HG02852 (cell line): Measurements from ENCODE around the gene ATXN10.
"Not testable (repeated sequence)": the region's sequence is repeated elsewhere in the genome, so short reads cannot be mapped to it uniquely, and the experiment has no call there.

ENCODE experiments used
- ATAC-seq: cut with Tn5 transposase; IDR thresholded peaks from one replicate; pipeline ENCODE4 v1.9.1; 2021; ENCODE audit warnings: mild to moderate bottlenecking, moderate library complexity; ENCODE audit not compliant: unreplicated experiment

Gene ATXN10

DNA sequence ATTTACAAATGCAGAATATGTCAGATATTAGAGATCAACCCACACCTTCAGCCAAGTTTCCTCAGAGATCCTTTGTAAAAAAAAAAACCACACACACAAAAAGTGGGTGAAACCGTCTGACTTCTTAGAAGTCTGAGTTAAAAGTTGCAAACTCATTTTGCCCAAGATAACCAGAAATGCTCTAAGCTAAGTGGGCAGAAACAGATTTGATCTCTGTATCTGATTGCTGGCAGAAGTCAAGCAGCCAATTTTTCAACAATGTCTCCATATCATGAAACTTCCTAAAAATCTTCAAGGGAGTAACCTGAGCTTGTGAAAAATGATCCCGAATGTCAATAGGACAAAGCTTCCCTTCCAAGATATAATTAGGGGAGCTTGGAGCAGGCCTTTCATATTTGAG lies 28.6 kb upstream of the ATXN10 start:
- no peak for ATAC-seq

DNA sequence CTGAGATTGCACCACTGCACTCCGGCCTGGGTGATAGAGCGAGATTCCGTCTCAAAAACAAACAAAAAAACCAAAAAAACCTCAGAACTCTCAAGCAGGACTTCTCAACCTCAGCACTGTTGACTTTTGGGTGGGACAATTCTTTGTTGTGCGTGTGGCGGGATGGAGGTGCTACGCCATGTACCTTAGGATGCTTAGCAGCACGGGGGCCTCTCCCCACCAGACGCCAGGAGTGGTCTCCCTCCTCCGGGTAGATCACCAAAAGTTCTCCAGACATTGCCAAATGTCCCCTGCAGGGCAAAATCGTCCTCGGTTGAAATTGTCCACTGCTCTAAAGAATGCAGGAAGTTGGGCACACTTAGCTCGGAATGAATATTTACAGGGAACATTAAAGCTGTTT lies 26.9 kb upstream of the ATXN10 start:
- ATAC-seq = no peak

DNA sequence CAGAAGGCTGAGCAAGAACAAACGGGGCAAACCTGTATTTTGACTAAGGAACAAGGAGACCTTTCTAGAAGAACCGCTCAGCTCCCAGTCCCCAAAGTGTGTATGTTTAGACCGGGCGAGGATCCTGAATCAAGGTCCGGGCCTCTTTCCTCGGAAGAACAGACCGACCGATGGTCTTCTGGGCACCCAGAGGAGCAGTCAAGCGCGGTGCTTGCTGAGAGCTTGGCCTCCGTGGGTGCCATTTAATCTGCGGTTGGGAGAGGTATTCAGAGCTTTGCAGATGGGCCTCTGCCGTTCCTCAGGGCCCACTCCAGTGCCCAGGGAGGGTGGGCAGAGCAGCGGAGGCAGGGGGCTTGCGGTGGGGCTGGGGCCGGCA lies 26.5 kb upstream of the ATXN10 start:
- ATAC-seq = no peak

DNA sequence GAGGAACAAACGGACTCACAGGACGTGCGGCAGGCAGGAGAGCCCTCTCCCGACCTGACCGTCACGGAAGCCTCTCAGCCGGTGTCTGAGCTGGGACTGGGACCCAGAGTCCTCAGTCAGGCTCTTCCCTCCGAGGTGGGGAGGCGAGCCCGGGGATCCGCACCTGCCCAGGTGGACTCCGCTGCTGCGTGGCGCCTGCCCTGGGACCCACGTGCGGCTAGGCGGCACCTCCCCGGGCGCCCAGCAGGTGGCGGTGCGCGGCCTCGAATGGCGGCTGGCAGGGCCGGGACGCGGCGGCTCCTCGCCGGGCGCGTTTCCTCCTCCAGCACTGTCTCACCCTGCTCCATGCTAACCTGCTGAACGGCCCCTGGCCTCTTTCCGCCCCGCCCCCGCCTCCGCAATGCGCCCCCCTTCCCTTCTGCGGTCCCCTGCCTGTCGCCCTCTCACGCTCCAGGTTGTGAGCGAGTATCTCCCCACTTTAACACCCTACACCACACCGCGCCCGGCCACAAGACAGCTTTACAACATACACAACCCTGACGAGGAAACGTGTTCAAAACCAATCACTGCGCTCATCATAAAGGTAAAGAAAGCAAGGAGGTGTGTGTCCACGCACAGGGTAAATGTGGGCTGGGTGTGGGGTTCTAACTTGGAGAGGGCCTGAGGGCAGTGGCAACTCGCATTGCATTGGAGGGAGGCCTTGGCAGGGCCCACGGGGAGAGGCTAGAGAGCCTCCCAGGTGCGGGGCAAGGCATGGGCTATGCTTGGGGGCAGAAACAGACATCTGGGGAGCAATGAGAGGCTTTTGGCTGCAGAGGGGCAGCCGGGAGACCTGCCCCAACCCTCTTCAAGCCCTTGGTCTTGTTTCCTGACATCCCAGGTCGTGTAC lies 25.9 kb upstream of the ATXN10 start:
- peak; percentile 69 for ATAC-seq

DNA sequence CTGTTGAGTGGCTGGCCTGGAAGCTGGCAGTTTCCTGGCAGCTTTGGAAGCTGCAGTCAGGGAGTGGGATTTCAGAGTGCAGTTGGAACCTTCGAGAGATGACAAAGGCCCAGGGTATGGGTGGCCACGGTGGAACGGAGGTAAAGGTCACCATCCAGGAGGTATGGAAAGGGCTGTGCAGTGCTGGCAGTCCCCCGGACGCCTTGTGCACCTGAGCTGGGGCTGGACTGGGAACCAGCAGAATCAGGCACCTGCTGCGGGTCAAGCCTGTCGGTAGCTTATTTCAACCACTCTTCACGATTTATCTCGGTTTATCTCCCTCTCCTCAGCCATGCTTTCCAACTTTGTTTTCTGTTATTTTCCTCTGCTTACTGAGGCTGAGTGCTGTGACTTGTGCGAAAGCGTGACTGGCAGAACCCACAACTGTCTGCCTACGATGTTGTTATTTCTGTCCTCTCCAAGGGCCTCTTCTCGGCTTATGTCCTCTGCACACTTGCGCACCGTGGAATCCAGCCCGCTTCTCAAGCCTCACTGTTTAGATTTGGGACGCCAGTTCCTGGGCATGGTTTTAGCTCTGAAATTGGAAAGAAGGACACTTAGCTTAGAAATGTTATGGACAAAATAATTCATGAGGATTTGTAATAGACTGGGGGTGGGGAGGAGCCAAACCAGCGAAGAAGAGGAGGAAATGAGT lies 24.0 kb upstream of the ATXN10 start:
- ATAC-seq = no peak

DNA sequence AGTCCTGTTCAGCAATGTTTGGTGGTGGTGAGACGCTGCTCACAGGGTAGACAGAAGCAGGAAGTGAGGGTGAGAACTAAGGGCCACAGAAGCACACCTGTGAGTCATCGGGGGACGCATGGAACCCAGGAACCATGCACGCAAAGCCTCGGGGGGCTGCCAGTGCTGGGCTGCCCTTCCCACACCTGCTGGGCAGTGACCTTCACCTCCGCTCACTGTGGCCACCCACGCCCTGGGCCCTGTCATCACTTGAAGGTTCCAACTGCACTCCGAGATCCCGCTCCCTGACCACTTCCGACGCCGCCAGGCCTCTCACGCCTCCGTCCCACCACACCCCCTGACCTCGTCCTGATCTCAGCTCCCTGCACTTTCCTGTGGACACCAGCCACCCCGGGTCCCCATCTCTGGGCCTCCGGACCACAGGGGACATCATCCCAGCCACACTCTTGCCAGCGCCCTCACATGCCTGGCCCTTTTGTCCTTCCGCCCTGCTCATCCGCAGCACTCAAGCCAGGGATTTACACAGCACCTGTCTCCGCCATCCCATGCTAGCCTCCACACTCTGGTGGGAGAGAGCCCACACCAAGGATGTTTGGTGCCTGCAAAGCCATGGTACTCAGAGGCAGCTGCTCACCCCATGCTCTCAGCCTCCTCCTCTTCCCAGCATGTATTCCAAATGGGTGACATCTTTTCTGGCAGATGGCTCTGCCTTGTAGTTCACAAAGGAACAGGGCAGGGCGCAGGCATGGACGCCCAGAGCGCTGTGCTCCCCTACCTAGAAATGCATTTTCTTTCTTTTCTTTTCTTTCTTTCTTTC lies 23.1 kb upstream of the ATXN10 start:
- ATAC-seq = no peak

DNA sequence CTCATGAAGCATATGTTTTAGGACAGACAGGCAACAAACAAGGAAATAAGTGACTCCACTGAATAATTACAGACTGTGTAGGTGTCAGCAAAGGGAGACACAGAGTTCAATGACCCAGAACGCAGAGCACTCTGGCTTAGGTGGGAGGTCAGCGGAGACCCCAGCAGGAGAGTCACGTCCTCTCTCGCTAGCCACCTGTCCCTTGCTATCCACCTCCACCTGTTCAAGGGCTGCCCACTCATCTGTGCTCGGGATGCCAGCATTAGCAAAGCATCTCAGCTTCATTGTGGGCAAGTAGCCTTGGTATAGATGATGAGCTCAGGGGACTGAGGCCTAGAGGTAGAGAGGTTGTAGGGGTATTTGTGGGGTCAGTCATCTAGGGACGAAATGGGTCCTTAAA lies 21.8 kb upstream of the ATXN10 start:
- no peak for ATAC-seq

DNA sequence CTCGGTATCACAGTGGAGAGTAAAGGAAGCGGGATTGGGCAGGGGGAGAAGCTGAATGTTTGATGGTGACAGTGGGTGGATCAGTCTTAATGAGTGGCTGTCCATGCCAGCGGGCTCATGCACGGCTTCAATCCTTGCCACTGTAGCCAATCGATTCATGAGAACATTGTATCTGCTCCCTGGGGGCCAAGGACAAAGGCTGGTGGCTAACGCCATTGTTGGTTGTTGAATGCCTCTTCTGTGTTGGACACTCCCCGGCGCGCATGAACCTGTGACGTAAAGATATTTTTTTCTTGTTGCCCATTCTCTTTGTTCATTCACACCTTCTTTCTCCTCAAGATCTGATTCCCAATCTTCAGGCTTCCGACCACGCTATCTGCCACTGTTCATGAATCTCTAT lies 20.9 kb upstream of the ATXN10 start:
- ATAC-seq = no peak

DNA sequence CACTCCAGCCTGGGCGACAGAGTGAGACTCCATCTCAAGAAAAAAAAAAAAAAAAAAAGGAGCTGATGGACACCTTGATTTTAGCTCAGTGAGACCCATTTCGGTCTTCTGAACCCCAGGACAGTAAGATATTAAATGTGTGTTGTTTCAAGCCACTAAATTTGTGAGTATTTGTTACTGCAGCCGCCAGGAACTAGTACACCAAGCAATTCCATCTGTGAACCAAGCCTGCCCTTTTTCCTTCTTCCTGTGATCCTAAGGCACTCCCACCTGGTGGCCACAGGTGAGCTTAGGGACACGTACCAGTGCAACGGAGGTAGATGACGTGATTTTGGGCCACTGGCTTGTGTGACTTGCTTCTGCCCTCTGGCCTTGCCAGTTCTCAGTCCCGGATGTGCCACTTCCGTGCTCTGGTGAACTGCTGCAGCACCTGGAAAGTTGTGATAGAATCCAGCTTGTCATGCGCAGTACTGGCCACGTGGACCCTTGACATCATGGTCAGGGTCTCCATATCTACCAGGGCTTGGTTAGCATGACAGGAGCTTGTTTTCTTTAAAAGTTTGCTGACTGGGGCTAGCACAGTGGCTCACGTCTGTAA lies 19.6 kb upstream of the ATXN10 start:
- no peak for ATAC-seq

DNA sequence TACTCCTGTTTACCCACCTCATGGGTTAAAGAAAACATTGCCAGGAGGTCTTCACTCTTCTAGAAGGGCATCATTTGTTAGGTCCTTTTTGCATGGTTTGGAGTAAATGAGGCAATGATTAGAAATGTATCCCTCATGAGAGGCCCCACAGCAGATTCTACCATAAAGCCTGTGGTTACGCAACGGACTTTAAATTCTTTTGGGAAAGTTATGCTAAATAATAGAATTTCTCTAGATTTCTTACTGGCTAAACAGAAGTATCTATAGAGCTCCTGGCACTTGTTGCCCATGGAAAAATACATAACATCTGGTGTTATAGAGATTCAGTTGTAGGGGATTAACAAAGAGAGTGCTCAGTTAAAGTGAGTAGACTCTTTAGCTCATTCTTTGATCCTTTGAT lies 15.1 kb upstream of the ATXN10 start:
- no peak for ATAC-seq

DNA sequence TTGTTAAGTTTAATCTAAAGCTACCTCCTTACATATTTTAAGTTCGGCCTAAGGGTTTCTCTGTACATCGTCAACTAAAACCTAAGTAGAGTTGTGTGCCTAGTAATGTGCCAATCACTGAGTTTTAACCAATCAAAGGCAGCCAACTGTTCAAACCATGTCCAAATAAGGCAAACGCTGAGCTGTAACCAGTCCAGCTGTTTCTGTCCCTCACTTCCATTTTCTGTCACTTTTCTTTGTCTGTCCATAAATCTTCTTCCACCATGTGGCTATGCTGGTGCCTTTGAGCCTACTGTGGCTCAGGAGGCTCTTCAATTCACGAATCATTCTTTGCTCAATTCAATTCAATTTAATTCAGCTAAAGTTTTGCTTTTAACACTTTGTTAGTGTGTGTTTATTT lies 13.9 kb upstream of the ATXN10 start:
- no peak for ATAC-seq

DNA sequence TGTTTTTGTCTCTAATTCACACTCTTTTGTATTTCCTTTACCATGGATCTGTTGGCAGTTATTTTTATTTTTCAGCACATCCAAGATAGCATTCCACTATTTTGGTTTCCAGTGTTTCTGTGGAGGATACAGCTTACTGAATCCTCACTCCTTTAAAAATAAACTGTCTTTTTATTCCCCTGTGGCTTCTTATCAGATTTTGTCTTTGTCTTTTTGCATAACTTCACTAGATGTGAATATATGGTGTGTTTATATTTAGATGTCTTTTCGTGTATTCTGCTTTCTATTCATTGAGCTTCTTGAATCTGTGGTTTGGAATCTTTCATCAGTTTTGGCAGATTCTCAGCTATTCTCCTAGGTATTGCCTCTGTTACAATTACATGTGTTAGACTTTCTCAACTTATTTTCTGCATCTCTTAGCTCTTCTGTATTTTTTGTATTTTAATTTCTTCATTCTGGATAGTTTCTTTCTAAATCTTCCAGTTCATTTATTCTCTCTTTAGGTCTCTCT lies 7.4 kb upstream of the ATXN10 start:
- no peak for ATAC-seq

DNA sequence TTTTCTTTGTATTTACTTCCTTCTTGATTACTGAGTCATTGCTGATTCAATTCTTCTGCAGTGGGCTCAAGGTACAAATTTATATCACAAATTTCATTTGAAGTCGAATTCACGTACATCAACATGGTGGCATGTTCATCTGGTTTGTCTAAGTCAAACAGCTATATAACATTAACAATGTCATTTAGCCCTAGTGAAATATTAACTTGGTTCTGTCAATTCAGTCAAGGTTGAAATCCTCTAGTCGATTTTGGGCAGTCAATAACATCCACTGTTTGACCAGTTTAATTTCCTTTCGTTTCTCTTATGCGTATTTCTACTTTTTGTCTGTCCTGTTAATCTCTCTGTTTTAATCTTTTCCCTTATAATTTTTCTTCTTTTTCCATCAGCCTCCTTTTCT lies 4.1 kb upstream of the ATXN10 start:
- ATAC-seq = no peak

DNA sequence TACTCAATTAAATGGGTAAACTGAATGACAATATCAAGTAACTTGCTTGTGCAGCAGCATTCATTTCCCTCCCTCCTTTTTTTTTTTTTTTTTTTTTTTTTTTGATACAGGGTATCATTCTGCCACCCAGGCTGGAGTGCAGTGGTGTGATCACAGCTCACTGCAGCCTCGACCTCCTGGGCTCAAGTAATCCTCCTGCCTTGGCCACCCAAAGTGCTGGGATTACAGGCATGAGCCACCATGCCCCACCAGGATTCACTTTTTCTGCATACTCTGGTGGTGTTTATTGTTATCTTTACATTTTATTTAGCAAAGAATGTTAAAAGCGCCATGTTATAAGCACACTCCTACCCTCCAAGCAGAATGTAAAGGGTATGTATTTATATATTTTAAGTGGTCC lies 1.3 kb upstream of the ATXN10 start:
- not testable (repeated sequence) for ATAC-seq

DNA sequence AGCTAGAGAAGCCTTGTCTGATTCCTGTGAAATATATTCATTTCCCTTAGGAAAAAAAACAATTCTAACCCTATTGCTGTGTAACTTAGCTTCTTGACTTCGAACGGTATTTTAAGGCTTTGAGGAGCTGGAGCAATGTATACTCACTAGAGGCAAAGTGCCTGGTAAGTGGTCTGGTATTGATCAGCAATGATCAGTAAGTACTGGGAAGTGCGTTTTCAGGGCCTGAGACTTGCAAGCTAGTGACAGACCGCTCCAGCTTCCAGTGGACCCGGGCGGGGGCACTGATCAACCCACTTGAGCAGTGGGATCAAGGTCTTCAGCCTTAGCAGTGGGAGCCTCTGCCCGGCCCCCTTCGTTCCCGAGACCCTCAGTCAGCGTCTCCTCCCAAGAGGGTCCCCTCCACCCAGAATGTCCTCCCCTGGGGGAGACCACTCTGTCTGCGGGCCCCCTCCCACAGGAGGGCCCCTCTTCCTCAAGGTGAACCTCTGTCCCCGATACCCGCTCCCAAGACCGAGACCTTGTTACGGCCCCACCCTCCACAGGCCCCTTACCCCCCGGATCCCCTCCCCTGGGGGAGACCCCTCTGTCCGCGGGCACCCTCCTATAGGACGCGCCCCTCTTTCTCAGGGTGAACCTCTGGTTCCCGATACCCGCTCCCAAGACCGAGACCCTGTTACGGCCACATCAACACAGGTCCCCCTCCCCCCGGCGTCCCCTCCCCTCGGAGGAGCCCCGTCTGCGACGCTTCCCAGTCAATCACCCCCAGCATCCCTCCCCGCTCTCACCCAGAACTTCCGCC lies 452 bp upstream of the ATXN10 start:
- ATAC-seq = peak; percentile 8

DNA sequence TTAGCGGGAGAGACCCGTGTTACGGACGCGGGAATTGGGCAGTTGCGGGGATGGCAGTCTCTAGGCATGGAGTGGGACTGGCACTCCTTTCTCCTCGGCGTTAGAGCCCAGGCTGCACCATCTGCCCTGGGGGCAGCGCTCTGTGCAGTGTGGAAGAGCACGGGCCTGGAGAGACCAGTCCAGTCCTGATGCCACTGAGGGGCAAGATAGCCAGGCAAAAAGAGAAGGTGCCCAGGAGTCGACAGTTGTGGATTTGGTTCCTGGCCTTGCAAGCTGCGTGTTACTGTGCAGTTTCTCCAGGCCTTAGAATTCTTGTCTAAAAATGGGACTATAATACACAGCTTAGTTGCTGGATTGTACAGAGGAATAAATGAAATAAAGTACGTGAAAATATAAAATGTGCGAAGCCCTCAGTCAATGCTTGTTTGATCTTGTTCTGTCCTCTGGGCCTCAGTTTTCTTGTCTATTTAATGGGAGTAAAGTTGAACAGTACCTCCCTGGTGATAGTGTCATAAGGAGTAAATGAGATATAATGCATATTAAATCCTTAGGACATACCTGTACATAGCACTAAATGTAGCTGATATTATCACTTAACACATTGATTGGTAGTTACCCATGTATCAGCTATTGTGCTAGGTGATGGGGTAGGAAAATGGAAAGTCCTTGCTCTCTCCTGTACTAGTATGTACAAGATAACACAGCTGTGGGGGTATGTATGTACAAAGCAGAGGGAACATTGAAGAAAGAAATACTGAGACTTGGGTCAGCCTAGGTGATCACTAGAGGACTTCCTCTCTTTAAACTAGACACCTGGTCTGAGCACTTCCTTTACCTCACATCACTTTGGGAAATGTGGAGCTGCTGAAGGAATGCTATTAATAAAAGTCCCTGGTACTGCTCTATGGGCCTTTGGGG lies 1.2 kb downstream of the ATXN10 start:
- no peak for ATAC-seq

DNA sequence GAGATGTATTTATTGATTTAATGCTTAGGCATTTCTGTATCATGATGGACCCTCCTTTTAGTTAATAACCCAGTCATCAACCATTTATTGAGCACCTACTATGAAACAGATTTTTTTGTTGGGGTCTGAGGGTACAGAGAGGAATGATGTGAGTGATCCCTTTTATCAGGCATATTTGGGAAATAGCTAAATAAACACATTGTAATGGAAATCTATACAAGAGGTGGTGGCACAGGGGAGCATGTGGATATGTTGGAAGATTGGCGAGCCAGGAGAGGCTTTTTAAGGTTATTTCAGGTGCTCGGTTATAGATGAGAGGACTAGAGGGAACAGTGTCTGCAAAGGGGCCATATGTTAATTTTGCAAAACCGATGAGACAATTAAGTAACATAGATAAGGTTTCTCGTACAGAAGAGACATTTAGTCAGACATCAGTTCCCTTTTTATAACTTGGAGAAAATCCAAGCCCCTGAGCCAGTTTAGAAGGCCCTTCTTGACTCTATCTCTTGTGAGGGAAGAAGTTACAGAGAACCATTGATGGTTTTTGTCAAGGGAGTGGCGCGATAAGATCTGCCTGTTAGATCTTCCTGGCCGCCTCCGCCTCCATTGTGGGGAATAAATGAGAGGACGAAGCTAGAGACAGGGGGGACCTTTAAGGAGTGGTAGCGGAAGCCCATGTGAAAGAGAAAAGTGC lies 2.0 kb downstream of the ATXN10 start:
- ATAC-seq = no peak

DNA sequence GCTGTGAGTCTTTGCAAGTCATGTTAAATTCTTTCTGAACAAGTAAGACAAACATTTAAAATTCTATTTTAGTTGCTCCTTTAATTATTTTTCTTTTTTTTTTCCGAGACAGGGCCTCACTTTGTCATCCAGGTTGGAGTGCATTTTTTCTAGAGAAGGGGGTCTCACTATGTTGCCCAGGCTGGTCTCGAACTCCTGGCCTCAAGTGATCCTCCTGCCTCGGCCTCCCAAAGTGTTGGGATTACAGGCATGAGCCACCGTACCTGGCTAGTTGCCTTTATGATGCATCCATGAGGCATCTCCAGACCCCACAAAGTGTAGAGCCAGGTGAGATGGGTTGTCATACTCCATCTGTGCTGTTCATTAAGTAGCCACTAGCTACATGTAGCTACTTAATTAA lies 4.4 kb downstream of the ATXN10 start:
- no peak for ATAC-seq

DNA sequence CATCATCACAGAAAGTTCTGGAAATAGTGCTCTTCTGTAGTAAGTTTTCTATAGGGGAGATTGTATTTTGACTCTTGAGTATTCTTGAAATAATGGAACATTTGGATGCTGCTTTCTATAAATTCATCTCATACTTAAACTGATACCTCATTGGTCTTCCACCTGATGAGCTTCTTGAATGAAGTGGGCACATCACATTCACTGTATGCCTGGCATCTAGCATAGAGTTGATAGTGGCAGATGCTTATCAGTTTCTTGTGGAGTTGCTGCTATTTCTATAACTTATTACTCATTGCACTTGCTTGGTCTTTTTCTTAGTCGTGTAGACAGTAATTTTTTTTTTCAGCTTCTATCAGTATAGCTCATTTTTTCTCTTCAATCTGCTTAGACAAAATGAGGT lies 5.4 kb downstream of the ATXN10 start:
- no peak for ATAC-seq
